Right ventricle myocardium superior (tissue), 1 donor: ENCODE results near the gene SLC24A3. TPM values are rescaled to one million over a fixed set of nuclear protein-coding genes. Genes with fewer than 3 reads are reported as not detected.

Source experiments
- ATAC-seq: fragments of 200-7000 bp; cut with Tn5 transposase; one replicate; pipeline ENCODE4 v1.9.1; 2020; ENCODE audit warnings: mild to moderate bottlenecking; ENCODE audit not compliant: poor library complexity
- DNase-seq: peaks from one replicate; pipeline ENCODE4 v3.0.0-alpha.2; 2020
- intact Hi-C: fragments of 100-400 bp; cut with DNase I; formaldehyde crosslinking; loops from one replicate; pipeline ENCODE4 v1.11.2; 2022
- total RNA-seq: library from RNA; stranded (reverse); fragmentation: NEBNext Ultra II Directional; extraction: Animal tissue kit (Norgen Biotek cat#: 25700); gene quantifications from one replicate; pipeline ENCODE4 v1.2.1, GENCODE V29; 2021
- donor health status: DM: no; HTN: yes; CAD: no; lungs with severe emphysema.

Gene SLC24A3
- total RNA-seq, 1 donor from 2014 or later: 0.62 TPM

GRCh38 chr20:19367591-19367990, 155.1 kb downstream of the SLC24A3 start:
- DNase-seq (no peak), ATAC-seq (no peak)
- intact Hi-C loops: no loop called here

- DNase-seq (no peak), ATAC-seq (no peak)
- intact Hi-C loops: no loop called here
Observed at GRCh38 chr20:19368351-19368750, 155.9 kb downstream of the SLC24A3 start.

- DNase-seq: no peak
- ATAC-seq: no peak
- intact Hi-C loops: no loop called here
Observed at GRCh38 chr20:19370076-19371075, 157.9 kb downstream of the SLC24A3 start.

- ATAC-seq: no peak
- intact Hi-C loops: no loop called here
Observed at GRCh38 chr20:19371112-19371511, 158.7 kb downstream of the SLC24A3 start.

DNA sequence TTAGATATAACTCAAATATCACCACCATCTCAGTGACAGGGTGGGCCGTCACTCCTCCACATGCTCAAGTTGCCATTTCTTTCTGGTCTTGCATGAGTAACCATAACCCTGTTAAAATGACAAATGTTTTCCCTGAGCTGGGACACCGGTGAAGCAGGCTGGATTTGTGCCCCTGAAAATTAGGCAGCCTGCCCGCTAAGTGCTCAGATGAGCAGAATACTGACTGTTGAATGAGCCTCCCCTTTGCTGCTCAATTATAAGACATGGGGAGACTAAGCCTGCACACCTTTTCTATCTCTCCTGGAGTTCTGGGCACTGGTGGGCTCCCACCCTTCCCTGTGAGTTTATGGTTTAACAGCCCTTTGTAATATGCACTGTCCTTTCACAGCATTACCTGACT, 161.8 kb downstream of the SLC24A3 start:
- DNase-seq: no peak
- no peak for ATAC-seq
- intact Hi-C loops: no loop called here

More at GRCh38 chr20:19371112-19371511, 158.7 kb downstream of the SLC24A3 start:
- DNase-seq: no peak

DNA sequence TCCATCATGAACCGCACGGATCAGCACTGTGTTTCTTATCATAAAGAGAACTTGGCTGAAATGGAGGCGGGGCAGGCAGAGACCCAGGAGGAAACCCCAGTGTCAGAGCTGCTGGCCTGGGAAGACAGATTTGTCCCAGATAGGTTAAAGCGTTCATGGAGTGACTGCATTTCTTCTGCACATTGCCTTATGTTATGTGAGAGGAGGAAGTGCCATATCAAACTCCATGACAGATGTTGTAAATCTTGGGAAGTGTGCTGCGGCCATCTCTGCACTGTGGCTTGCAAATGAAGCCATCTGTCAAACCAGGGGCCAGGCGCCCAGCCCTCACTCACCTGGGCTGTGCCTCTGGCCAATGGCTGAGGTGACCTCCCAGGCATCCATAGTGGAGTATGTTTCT, 163.0 kb downstream of the SLC24A3 start:
- DNase-seq: no peak
- intact Hi-C loops: no loop called here
- ATAC-seq: peak; percentile 51

- ATAC-seq (no peak), DNase-seq (no peak)
- intact Hi-C loops: no loop called here
Observed at GRCh38 chr20:19375801-19376200, 163.4 kb downstream of the SLC24A3 start.

- DNase-seq (peak; percentile 64), ATAC-seq (peak; percentile 85)
- intact Hi-C loops: no loop called here
Observed at GRCh38 chr20:19376451-19377229, 164.2 kb downstream of the SLC24A3 start.

GRCh38 chr20:19378058-19378457, 165.6 kb downstream of the SLC24A3 start:
- no peak for DNase-seq
- intact Hi-C loops: no loop called here
- no peak for ATAC-seq

GRCh38 chr20:19380211-19380610, 167.8 kb downstream of the SLC24A3 start:
- ATAC-seq (no peak), DNase-seq (no peak)
- intact Hi-C loops: no loop called here

DNA sequence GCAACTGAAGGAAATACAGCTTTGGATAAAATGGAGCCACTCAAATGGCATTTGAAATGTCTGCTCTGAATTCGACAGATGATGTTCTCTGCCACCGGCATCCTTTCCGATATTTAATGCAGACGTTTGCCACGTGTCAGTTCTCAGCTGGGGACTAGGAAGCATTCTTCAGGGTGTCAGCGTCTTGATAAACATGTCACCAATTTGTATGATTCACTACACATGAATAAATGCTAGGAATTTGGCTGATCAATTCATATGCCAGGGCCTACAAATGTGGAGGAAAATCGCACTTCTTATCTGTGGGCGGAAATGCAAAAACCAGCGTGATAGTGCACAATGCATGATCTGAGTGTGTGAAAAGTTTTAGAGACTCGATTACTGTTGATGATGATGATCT, 169.5 kb downstream of the SLC24A3 start:
- ATAC-seq (no peak), DNase-seq (no peak)
- intact Hi-C loops: no loop called here

GRCh38 chr20:19382386-19383340, 170.2 kb downstream of the SLC24A3 start:
- ATAC-seq (no peak), DNase-seq (no peak)
- intact Hi-C loops: no loop called here

DNA sequence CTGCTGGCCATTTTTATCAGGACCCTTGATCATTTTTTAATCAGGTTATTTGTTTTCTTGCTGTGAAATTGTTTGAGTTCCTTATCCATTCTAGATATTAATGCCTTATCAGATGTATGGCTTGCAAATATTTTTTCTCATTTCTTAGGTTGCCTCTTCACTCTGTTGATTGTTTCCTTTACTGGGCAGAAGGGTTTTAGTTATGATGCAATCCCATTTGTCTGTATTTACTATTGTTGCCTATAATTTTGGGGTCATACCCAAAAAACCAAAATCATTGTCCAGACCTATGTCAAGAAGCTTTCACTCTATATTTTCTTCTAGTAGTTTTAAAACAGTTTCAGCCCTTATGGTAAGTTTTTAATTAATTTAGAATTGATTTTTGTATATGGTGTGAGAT, 172.5 kb downstream of the SLC24A3 start:
- ATAC-seq (no peak), DNase-seq (no peak)
- intact Hi-C loops: no loop called here

- DNase-seq (no peak), ATAC-seq (no peak)
Observed at GRCh38 chr20:19387251-19387650, 174.8 kb downstream of the SLC24A3 start.

GRCh38 chr20:19392344-19393130, 180.1 kb downstream of the SLC24A3 start:
- intact Hi-C loops: no loop called here
- DNase-seq: no peak
- no peak for ATAC-seq

More at GRCh38 chr20:19387251-19387650, 174.8 kb downstream of the SLC24A3 start:
- intact Hi-C loops: no loop called here

GRCh38 chr20:19396460-19397081, 184.1 kb downstream of the SLC24A3 start:
- intact Hi-C loops: no loop called here
- ATAC-seq (no peak), DNase-seq (no peak)

GRCh38 chr20:19397226-19397625, 184.8 kb downstream of the SLC24A3 start:
- DNase-seq (no peak), ATAC-seq (no peak)
- intact Hi-C loops: no loop called here
